ENCODE results near the gene GTF2H3. TPM values are rescaled to one million over a fixed set of nuclear protein-coding genes. Genes with fewer than 3 reads are reported as not detected.

GTF2H3 gene
- polyA plus RNA-seq, 1 of the 3 experiments (the other 2 are of a cell fraction), result 22.4 TPM

GRCh38 chr12:123607756-123608155 is 25.9 kb upstream of the GTF2H3 start:
- POLR2A ChIA-PET, result no interaction called here
- no peak overlapping the region for H3K9ac ChIP-seq
- WGBS (ENCODE audit: low lambda C conversion rate), result 94% methylated on average over 4 of the region's 4 CpGs
- peaks cover 76% of the 10 kb centered on the region for H3K79me2 ChIP-seq (ENCODE audit: insufficient read depth)
- H2AFZ ChIP-seq (ENCODE audit: low read depth), result no peak overlapping the region
- no peaks in the 10 kb centered on the region for H3K9me3 ChIP-seq
- H3K36me3 ChIP-seq (replicated peaks in 1 of 2; ENCODE audit: control insufficient read depth in 1 of 2, insufficient read depth in 2 of 2, low read length in 1 of 2), result peaks cover 55 to 64% of the 10 kb centered on the region in 2 experiments
- H3K4me1 ChIP-seq (ENCODE audit: control insufficient read depth in 1 of 2, insufficient read depth in 2 of 2, low read depth in 1 of 2, low read length in 1 of 2), result peaks cover 3 to 7% of the 10 kb centered on the region in 2 experiments; a peak in 1 of 4 replicates
- H3K4me3 ChIP-seq (ENCODE audit: low read depth in 2 of 2, low read length in 1 of 2), result no peak overlapping the region
- no peaks in the 10 kb centered on the region for H4K20me1 ChIP-seq (ENCODE audit: insufficient read depth)
- TF ChIP-seq, protein P1, sequence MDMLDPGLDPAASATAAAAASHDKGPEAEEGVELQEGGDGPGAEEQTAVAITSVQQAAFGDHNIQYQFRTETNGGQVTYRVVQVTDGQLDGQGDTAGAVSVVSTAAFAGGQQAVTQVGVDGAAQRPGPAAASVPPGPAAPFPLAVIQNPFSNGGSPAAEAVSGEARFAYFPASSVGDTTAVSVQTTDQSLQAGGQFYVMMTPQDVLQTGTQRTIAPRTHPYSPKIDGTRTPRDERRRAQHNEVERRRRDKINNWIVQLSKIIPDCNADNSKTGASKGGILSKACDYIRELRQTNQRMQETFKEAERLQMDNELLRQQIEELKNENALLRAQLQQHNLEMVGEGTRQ (IDR thresholded peaks at IDR 0.05; ENCODE audit: borderline replicate concordance, low read depth, low read length), result no peak
- TF ChIP-seq RCOR1 (IDR thresholded peaks at IDR 0.05; ENCODE audit: low read length) (no peak), CTCF (IDR thresholded peaks at IDR 0.05) (no peak), NFIC (IDR thresholded peaks at IDR 0.05; ENCODE audit: borderline replicate concordance) (no peak), GABPA (IDR thresholded peaks at IDR 0.05; ENCODE audit: low read depth) (no peak), MXI1 (IDR thresholded peaks at IDR 0.05; ENCODE audit: low read depth, low read length) (no peak), FOXM1 (IDR thresholded peaks at IDR 0.05; ENCODE audit: low read depth) (no peak), NRF1 (IDR thresholded peaks at IDR 0.05; ENCODE audit: low read depth, low read length) (no peak), SMC3 (IDR thresholded peaks at IDR 0.05; ENCODE audit: low read depth, low read length) (no peak), IRF3 (IDR thresholded peaks at IDR 0.05; ENCODE audit: low read depth, low read length) (no peak)
- TF ChIP-seq, protein P2, sequence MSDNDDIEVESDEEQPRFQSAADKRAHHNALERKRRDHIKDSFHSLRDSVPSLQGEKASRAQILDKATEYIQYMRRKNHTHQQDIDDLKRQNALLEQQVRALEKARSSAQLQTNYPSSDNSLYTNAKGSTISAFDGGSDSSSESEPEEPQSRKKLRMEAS (IDR thresholded peaks at IDR 0.05; ENCODE audit: low read depth), result no peak
- no peaks in the 10 kb centered on the region for H3K27me3 ChIP-seq (ENCODE audit: insufficient read depth)
- no peak for DNase-seq
- H3K4me2 ChIP-seq, result no peak overlapping the region
- H3K9me2 ChIP-seq, result no peaks in the 10 kb centered on the region
- no peaks in the 10 kb centered on the region for H3F3A ChIP-seq (replicated peaks; ENCODE audit: insufficient read depth)
- H3K27ac ChIP-seq (ENCODE audit: low read depth in 2 of 2, low read length in 1 of 2), result no peak overlapping the region
- CTCF ChIA-PET, result interaction anchor here (2.4 kb wide), 1 partner anchor 12 kb away, joined by 7 read pairs; no protein-coding TSS in a partner anchor

DNA sequence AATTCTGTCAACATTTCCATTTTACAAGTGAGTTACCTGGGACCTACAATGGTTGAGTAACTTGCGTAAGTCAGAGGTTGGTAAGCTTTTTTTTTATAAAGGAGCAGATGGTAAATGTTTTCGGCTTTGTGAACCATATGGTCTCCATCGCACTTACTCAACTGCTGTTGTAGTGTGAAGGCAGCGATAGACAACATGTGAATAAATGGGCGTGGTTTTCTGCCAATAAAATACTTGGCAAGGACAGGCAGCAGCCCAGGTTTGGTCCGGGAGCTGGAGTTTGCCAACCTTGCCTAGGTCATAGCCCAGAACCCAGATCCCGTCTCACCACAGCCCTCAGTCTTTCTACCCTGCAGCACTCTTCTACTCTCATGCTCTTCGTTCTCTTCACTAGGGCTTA is 25.4 kb upstream of the GTF2H3 start:
- Histone ChIP-seq H3K27me3 (ENCODE audit: insufficient read depth) (no peaks in the 10 kb centered on the region), H3K9me3 (no peaks in the 10 kb centered on the region), H3K9ac (no peak overlapping the region), H3K4me2 (no peak overlapping the region), H3K79me2 (ENCODE audit: insufficient read depth) (peaks cover 74% of the 10 kb centered on the region), H4K20me1 (ENCODE audit: insufficient read depth) (no peaks in the 10 kb centered on the region), H3K27ac (ENCODE audit: low read depth in 2 of 2, low read length in 1 of 2) (no peak overlapping the region), H3K36me3 (replicated peaks in 1 of 2; ENCODE audit: control insufficient read depth in 1 of 2, insufficient read depth in 2 of 2, low read length in 1 of 2) (peaks cover 59 to 68% of the 10 kb centered on the region in 2 experiments), H3F3A (replicated peaks; ENCODE audit: insufficient read depth) (no peaks in the 10 kb centered on the region), H2AFZ (ENCODE audit: low read depth) (no peak overlapping the region), H3K9me2 (no peaks in the 10 kb centered on the region), H3K4me1 (ENCODE audit: control insufficient read depth in 1 of 2, insufficient read depth in 2 of 2, low read depth in 1 of 2, low read length in 1 of 2) (0 out of 4 replicates have a peak, but pooled peaks cover 0 to 4% of the 10 kb centered on the region in 2 experiments), H3K4me3 (ENCODE audit: low read depth in 2 of 2, low read length in 1 of 2) (no peak overlapping the region)
- no peak for DNase-seq
- POLR2A ChIA-PET, result no interaction called here
- CTCF ChIA-PET, result interaction anchor here (2.4 kb wide), 1 partner anchor 11 kb away, joined by 7 read pairs; no protein-coding TSS in a partner anchor
- 94% methylated on average over 8 of the region's 8 CpGs for WGBS (ENCODE audit: low lambda C conversion rate)
- TF ChIP-seq RFX5 (IDR thresholded peaks at IDR 0.05; ENCODE audit: low read length) (no peak), ELF1 (IDR thresholded peaks at IDR 0.05) (no peak), FOXJ3 (CRISPR knock-in tag; IDR thresholded peaks at IDR 0.05) (no peak), RAD21 (IDR thresholded peaks at IDR 0.05; ENCODE audit: low read length) (no peak), JUND (IDR thresholded peaks at IDR 0.05) (no peak), POLR2AphosphoS5 (IDR thresholded peaks at IDR 0.05; ENCODE audit: low read depth, low read length) (no peak), NRF1 (IDR thresholded peaks at IDR 0.05; ENCODE audit: low read depth, low read length) (no peak), EZH2phosphoT487 (IDR thresholded peaks at IDR 0.05; ENCODE audit: borderline replicate concordance, low read depth) (no peak), YY1 (IDR thresholded peaks at IDR 0.05; ENCODE audit: low read depth) (no peak)
- TF ChIP-seq, protein P3, sequence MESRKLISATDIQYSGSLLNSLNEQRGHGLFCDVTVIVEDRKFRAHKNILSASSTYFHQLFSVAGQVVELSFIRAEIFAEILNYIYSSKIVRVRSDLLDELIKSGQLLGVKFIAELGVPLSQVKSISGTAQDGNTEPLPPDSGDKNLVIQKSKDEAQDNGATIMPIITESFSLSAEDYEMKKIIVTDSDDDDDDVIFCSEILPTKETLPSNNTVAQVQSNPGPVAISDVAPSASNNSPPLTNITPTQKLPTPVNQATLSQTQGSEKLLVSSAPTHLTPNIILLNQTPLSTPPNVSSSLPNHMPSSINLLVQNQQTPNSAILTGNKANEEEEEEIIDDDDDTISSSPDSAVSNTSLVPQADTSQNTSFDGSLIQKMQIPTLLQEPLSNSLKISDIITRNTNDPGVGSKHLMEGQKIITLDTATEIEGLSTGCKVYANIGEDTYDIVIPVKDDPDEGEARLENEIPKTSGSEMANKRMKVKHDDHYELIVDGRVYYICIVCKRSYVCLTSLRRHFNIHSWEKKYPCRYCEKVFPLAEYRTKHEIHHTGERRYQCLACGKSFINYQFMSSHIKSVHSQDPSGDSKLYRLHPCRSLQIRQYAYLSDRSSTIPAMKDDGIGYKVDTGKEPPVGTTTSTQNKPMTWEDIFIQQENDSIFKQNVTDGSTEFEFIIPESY (IDR thresholded peaks at IDR 0.05; ENCODE audit: borderline replicate concordance, low read depth), result no peak
- TF ChIP-seq, protein P4, sequence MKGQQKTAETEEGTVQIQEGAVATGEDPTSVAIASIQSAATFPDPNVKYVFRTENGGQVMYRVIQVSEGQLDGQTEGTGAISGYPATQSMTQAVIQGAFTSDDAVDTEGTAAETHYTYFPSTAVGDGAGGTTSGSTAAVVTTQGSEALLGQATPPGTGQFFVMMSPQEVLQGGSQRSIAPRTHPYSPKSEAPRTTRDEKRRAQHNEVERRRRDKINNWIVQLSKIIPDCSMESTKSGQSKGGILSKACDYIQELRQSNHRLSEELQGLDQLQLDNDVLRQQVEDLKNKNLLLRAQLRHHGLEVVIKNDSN (IDR thresholded peaks at IDR 0.05; ENCODE audit: borderline replicate concordance, low read depth), result no peak

All from SK-N-SH (cell line).